Measurements from ENCODE around the gene IQSEC2.

DNA sequence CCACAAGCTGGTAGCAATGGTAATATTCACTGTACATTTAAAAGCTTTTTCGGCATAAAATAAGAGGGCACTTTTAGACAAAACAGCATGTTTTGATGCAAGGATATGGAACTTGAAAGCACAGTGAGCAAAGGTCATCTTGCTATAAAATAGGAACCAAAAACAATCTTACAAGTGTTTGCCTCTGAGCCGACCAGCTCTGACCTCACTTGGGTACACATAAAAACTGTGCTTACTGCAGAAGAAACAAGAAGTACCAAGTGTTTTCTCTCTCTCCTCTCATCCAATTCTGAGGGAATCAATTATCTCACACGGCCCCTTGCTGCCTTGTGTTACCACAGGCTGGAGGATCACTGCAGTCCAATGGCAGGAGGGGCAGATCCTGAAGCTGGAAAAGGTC lies 4.8 kb upstream of the IQSEC2 start:
- no peak for TF ChIP-seq POLR2A (IDR thresholded peaks at IDR 0.05)
- TF ChIP-seq, protein P1, sequence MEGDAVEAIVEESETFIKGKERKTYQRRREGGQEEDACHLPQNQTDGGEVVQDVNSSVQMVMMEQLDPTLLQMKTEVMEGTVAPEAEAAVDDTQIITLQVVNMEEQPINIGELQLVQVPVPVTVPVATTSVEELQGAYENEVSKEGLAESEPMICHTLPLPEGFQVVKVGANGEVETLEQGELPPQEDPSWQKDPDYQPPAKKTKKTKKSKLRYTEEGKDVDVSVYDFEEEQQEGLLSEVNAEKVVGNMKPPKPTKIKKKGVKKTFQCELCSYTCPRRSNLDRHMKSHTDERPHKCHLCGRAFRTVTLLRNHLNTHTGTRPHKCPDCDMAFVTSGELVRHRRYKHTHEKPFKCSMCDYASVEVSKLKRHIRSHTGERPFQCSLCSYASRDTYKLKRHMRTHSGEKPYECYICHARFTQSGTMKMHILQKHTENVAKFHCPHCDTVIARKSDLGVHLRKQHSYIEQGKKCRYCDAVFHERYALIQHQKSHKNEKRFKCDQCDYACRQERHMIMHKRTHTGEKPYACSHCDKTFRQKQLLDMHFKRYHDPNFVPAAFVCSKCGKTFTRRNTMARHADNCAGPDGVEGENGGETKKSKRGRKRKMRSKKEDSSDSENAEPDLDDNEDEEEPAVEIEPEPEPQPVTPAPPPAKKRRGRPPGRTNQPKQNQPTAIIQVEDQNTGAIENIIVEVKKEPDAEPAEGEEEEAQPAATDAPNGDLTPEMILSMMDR (IDR thresholded peaks at IDR 0.05), result no peak
- TF ChIP-seq POLR2AphosphoS5 (IDR thresholded peaks at IDR 0.05), result no peak

Data from stomach (tissue), 4 donors.